Mucosa of rectum (tissue), 2 donors: Measurements from ENCODE around the gene CDK11B.

Source experiments
- H3K27ac ChIP-seq, 2 donors: one replicate each; pipeline ENCODE4 v1.7.0; 2013; ENCODE audit warnings: inconsistent platforms in 2 of 2, low read depth in 2 of 2, low read length in 2 of 2
- H3K27me3 ChIP-seq, 2 donors: one replicate each; pipeline ENCODE4 v1.7.0; 2013; ENCODE audit warnings: low read length in 2 of 2; ENCODE audit not compliant: control insufficient read depth in 2 of 2, insufficient read depth in 2 of 2
- H3K36me3 ChIP-seq, 2 donors: one replicate each; pipeline ENCODE4 v1.7.0; 2013; ENCODE audit warnings: low read length in 2 of 2; ENCODE audit not compliant: control insufficient read depth in 2 of 2, insufficient read depth in 2 of 2
- H3K4me1 ChIP-seq, 2 donors: one replicate each; pipeline ENCODE4 v1.7.0; 2013; ENCODE audit warnings: low read length in 2 of 2, mild to moderate bottlenecking in 1 of 2; ENCODE audit not compliant: control insufficient read depth in 2 of 2, insufficient read depth in 2 of 2
- H3K4me3 ChIP-seq, 2 donors: one replicate each; pipeline ENCODE4 v1.7.0; 2013; ENCODE audit warnings: low read length in 2 of 2
- H3K9ac ChIP-seq, 2 donors: one replicate each; pipeline ENCODE4 v1.7.0; 2013; ENCODE audit warnings: low read length in 2 of 2, low read depth in 1 of 2, mild to moderate bottlenecking in 1 of 2
- H3K9me3 ChIP-seq, 2 donors: one replicate each; pipeline ENCODE4 v1.7.0; 2013; ENCODE audit warnings: low read length in 2 of 2; ENCODE audit not compliant: control insufficient read depth in 2 of 2
- donor health status: healthy.
- donor health status: Normal muscosa, but diverticular disease.

Gene CDK11B

DNA sequence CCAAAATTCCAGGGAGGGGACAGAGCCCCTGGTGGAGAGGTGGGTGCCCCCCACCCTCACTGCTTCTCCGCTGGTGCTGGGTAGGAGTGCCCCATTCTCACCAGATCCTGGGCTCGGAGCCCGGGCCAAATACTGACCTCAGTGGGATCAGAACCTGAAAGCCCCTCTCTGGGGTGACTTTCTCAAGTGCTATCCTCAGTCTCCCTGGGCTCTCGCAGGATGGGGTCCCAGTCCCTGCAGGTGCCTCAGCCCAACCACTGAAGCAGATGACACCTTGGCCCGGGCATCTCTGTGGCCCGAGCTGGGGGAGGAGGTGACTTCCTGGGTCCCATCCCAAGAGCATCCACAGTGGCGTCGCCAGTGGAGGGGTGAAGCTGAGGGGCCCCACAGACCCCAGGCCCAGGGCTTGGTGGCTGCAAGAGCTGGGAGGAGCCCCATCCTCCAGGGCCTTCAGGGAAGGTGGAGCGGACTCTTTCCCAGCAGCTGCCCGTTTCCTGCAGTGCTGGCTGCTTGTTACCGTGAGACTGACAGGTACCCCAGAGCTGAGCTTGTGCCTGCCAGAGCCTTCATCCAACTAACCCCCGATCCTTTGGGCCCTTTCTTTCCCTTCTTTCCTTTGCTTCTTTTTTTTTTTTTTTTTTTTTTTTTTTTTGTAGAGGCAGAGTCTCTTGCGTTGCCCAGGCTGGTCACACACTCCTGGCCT is 55.0 kb downstream of the CDK11B start:
- Histone ChIP-seq H3K36me3 (no peaks in the 10 kb centered on the region), H3K27me3 (peaks cover 3% of the 10 kb centered on the region in 2 donors), H3K27ac (no peak overlapping the region)

GRCh38 chr1:1602968-1603506 is 55.8 kb downstream of the CDK11B start:
- Histone ChIP-seq H3K4me1 (peaks cover 3 to 9% of the 10 kb centered on the region in 2 donors), H3K4me3 (no peak overlapping the region), H3K27me3 (peaks cover 3 to 9% of the 10 kb centered on the region in 2 donors), H3K27ac (no peak overlapping the region), H3K36me3 (no peaks in the 10 kb centered on the region), H3K9ac (no peak overlapping the region), H3K9me3 (no peaks in the 10 kb centered on the region)

More for the DNA sequence above, 55.0 kb downstream of the CDK11B start:
- Histone ChIP-seq H3K9me3 (no peaks in the 10 kb centered on the region), H3K4me1 (peaks cover 3 to 9% of the 10 kb centered on the region in 2 donors), H3K9ac (no peak overlapping the region), H3K4me3 (no peak overlapping the region)

DNA sequence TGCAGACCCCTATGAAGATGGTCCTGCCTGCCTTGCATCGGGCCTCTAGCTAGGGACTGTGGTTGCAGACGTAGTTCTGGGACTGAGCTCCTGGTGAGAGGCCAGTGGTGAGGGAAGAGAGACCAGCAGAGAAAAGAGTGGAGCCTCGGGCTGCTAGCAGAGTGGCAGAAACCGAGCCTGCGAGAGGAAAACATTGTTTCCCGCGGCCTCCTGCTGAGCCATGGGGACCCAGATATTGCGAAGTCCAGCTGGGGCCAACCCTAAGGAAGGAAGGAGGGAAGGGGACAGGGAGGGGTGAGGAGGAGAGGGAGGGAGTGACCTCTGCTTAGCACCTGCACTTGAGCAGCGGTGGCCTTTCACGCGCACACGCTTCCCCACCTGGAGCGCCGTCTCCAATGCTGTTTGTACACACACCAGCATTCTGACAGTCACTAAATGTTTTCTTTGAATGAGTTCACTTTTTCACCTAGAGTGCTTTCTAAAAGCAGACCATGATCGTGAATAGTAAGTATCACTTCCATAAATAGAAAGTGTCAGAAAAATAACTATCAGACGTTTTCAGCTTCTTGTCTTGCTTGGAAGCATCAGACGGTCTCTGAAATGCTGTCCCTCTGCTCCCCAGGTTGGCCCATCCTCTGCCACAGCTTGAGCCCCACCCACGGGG is 56.4 kb downstream of the CDK11B start:
- Histone ChIP-seq H3K27ac (no peak overlapping the region), H3K9ac (no peak overlapping the region), H3K27me3 (peaks cover 3 to 15% of the 10 kb centered on the region in 2 donors), H3K9me3 (no peaks in the 10 kb centered on the region), H3K36me3 (no peaks in the 10 kb centered on the region), H3K4me1 (peaks cover 3 to 9% of the 10 kb centered on the region in 2 donors), H3K4me3 (no peak overlapping the region)

- no peak overlapping the region for H3K9ac ChIP-seq
- no peaks in the 10 kb centered on the region for H3K36me3 ChIP-seq
- no peak overlapping the region for H3K27ac ChIP-seq
- no peak overlapping the region for H3K4me3 ChIP-seq
- no peaks in the 10 kb centered on the region for H3K9me3 ChIP-seq
- H3K27me3 ChIP-seq, result peaks cover 7 to 17% of the 10 kb centered on the region in 2 donors
- peaks cover 3 to 7% of the 10 kb centered on the region in 2 donors for H3K4me1 ChIP-seq
Observed at GRCh38 chr1:1601564-1602303, 57.1 kb downstream of the CDK11B start.

DNA sequence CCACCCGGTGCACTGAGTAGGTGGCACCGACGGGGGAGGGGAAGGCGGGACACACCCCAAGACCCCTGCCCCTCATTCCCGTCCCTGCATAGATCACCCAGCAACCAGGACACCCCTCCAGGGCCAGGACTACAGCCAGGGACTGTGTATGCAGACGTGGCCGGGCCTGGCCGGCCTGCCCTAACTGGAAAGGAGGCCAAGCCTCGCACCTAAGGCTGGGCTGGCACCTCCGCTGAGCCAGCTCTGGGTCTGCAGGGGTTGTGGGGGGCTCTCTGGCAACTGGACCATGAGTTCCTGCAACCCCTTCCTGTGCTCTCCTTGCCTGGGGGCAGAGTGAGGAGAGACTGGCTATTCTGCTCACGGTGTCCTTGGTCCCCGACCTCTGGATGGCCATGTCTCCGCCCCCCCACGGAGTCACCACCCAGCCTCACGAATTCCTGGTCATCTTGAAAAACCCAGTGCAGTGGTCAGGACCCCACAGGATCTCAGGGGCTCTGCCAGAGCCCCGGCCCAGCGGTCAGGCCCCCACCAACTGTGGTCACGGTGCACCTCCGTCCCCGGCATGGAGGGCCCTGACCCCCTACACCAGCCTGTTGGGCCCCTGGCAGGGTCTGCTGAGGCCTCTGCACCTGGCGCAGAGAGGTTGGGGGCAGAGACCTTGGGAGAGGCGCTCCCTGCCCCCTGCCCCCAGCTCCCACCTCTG is 57.8 kb downstream of the CDK11B start:
- Histone ChIP-seq H3K4me1 (peaks cover 3 to 5% of the 10 kb centered on the region in 2 donors), H3K27me3 (peaks cover 14 to 21% of the 10 kb centered on the region in 2 donors), H3K36me3 (no peaks in the 10 kb centered on the region), H3K9me3 (no peaks in the 10 kb centered on the region), H3K4me3 (no peak overlapping the region), H3K9ac (no peak overlapping the region), H3K27ac (no peak overlapping the region)

DNA sequence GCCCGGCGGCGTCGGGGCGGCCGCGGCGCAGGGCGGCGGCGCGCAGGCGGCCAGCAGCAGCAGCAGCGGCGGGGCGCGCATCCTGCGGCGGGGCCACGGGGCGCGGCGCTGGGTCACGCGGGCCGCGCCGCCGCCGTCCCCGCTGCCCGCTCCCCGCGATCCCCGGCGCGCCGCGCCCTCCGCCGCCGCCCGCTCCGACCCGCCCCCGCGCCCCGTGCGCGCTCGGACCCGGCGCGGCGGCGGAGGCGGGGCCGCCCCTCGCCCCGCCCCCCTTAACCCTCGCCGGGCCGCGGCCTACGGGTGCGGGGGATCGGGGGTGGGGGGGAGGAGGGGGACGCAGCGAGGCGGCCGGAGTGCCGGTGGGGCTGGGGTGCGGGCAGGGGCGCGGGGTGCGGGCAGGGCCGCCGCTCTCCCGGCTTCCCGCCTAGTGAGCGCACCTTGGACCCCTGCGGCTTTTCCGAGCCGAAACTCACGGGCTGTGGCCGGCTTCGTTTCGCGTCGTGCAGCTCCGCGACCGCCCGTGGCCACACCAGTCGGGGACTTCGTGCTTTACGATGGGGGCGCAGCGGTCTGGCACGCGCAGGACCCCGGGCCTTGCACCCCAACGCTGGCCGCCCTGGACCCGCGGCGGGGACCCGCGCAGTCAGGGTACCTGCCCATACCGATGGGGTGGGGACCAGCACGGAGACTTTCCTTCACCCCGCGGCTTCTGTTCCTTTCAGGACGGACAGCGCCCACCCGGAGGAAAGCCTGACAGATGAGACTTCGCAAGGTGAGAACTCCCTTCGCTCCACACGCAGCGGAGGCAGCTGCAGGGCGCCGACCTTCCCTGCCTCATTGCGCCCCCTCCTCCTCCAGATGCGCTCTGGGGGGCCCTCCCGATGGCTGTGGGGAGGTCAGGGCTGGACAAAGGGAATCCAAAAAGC is 58.6 kb downstream of the CDK11B start, which contains the start of gene FNDC10:
Gene FNDC10, minus strand, starts transcription at position 201 of the 926 bp plus-strand sequence. Its CDS starts 120 bp downstream, at position 81.
- H3K4me1 ChIP-seq, result peaks cover 3 to 5% of the 10 kb centered on the region in 2 donors
- no peak within 1 kb of the TSS for H3K9ac ChIP-seq
- H3K4me3 ChIP-seq, result peak within 1 kb of the TSS in 1 of 2 donors; percentile 41
- H3K27ac ChIP-seq, result no peak within 1 kb of the TSS
- H3K27me3 ChIP-seq, result peaks cover 14 to 21% of the 10 kb centered on the region in 2 donors
- H3K9me3 ChIP-seq, result no peaks in the 10 kb centered on the region
- H3K36me3 ChIP-seq, result no peaks in the 10 kb centered on the region

GRCh38 chr1:1599030-1599934 is 59.5 kb downstream of the CDK11B start:
- H3K9ac ChIP-seq, result no peak overlapping the region
- H3K9me3 ChIP-seq, result no peaks in the 10 kb centered on the region
- peaks cover 14 to 21% of the 10 kb centered on the region in 2 donors for H3K27me3 ChIP-seq
- H3K4me1 ChIP-seq, result peaks cover 3 to 5% of the 10 kb centered on the region in 2 donors
- no peaks in the 10 kb centered on the region for H3K36me3 ChIP-seq
- H3K4me3 ChIP-seq, result peak overlapping the region in 1 of 2 donors; percentile 41
- no peak overlapping the region for H3K27ac ChIP-seq

DNA sequence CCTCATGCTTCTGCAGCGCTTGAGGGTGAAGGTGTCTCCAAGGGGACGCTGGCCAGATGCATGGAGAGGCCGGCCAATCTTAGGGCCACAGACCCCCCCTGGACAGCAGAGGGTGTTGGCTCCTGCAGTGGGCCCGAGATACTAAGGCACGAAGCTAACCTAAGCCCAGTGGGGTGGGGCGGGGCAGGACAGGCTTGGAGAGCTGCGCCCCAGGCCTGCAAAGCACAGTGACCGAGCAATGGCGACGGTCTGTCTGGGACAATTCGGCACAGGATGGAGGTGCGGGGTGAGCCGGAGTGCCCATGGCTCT is 60.1 kb downstream of the CDK11B start:
- no peaks in the 10 kb centered on the region for H3K36me3 ChIP-seq

More for the DNA sequence above, 60.1 kb downstream of the CDK11B start:
- no peak overlapping the region for H3K9ac ChIP-seq
- H3K27ac ChIP-seq, result no peak overlapping the region
- peaks cover 14 to 21% of the 10 kb centered on the region in 2 donors for H3K27me3 ChIP-seq
- no peaks in the 10 kb centered on the region for H3K9me3 ChIP-seq
- peaks cover 3 to 5% of the 10 kb centered on the region in 2 donors for H3K4me1 ChIP-seq
- H3K4me3 ChIP-seq, result no peak overlapping the region
